Measurements from ENCODE around the gene MLST8.
"Not testable (repeated sequence)": the region's sequence is repeated elsewhere in the genome, so short reads cannot be mapped to it uniquely, and the experiment has no call there.

Gene MLST8

GRCh38 chr16:2233872-2234812 lies 28.9 kb downstream of the MLST8 start:
- DNase-seq: no peak

GRCh38 chr16:2234813-2235170 lies 29.5 kb downstream of the MLST8 start:
- no peak for DNase-seq

- DNase-seq: no peak
Measured at GRCh38 chr16:2235234-2235651, 30.0 kb downstream of the MLST8 start.

GRCh38 chr16:2235695-2236336 lies 30.6 kb downstream of the MLST8 start:
- no peak for DNase-seq

- no peak for DNase-seq
Measured at GRCh38 chr16:2236337-2237101, 31.3 kb downstream of the MLST8 start, which contains the start of gene DNASE1L2. TSS of gene DNASE1L2 (plus strand) at chr16:2236444. CDS start at chr16:2236817, 373 bp downstream.

GRCh38 chr16:2237102-2237482 lies 31.8 kb downstream of the MLST8 start:
- no peak for DNase-seq

GRCh38 chr16:2237493-2238149 lies 32.4 kb downstream of the MLST8 start:
- DNase-seq: no peak

- no peak for DNase-seq
Measured at GRCh38 chr16:2238150-2238837, 33.0 kb downstream of the MLST8 start.

- DNase-seq: no peak
Measured at GRCh38 chr16:2238838-2239675, 33.8 kb downstream of the MLST8 start.

- not testable (repeated sequence) for DNase-seq
Measured at GRCh38 chr16:2240331-2240730, 35.1 kb downstream of the MLST8 start.

- DNase-seq: no peak
Measured at GRCh38 chr16:2242598-2242997, 37.3 kb downstream of the MLST8 start.

- DNase-seq: no peak
Measured at GRCh38 chr16:2243031-2243528, 37.8 kb downstream of the MLST8 start.

- no peak for DNase-seq
Measured at GRCh38 chr16:2243781-2244180, 38.5 kb downstream of the MLST8 start.

GRCh38 chr16:2244301-2244700 lies 39.0 kb downstream of the MLST8 start:
- no peak for DNase-seq

- no peak for DNase-seq
Measured at GRCh38 chr16:2244926-2245795, 39.9 kb downstream of the MLST8 start.

- DNase-seq: no peak
Measured at GRCh38 chr16:2246301-2246885, 41.1 kb downstream of the MLST8 start.

GRCh38 chr16:2250652-2251295 lies 45.5 kb downstream of the MLST8 start:
- DNase-seq: peak; percentile 69

- DNase-seq: peak; percentile 98
Measured at GRCh38 chr16:2251296-2252111, 46.2 kb downstream of the MLST8 start, which contains the start of gene ECI1. TSS of gene ECI1 (minus strand) at chr16:2251587. CDS start at chr16:2251566, 21 bp downstream.
